Measurements from ENCODE around the gene GPR35.

GRCh38 chr2:240614391-240614790, 10.9 kb upstream of the GPR35 start:
- no peak for TF ChIP-seq POLR2AphosphoS5 (IDR thresholded peaks at IDR 0.05; ENCODE audit: low read depth, low read length)
- TF ChIP-seq, protein P1, sequence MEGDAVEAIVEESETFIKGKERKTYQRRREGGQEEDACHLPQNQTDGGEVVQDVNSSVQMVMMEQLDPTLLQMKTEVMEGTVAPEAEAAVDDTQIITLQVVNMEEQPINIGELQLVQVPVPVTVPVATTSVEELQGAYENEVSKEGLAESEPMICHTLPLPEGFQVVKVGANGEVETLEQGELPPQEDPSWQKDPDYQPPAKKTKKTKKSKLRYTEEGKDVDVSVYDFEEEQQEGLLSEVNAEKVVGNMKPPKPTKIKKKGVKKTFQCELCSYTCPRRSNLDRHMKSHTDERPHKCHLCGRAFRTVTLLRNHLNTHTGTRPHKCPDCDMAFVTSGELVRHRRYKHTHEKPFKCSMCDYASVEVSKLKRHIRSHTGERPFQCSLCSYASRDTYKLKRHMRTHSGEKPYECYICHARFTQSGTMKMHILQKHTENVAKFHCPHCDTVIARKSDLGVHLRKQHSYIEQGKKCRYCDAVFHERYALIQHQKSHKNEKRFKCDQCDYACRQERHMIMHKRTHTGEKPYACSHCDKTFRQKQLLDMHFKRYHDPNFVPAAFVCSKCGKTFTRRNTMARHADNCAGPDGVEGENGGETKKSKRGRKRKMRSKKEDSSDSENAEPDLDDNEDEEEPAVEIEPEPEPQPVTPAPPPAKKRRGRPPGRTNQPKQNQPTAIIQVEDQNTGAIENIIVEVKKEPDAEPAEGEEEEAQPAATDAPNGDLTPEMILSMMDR (IDR thresholded peaks at IDR 0.05) = no peak

All from SK-N-SH (cell line).